GM10266 (cell line): ENCODE data around the gene TNFRSF1B.

Experiments used
- DNase-seq: peaks from one replicate; pipeline ENCODE4 v3.0.0; 2012; ENCODE audit errors: extremely low spot score
- CTCF ChIP-seq: IDR thresholded peaks from 2 replicates; pipeline ENCODE4 v1.5.1; 2012; ENCODE audit warnings: mild to moderate bottlenecking, low read depth; ENCODE audit not compliant: control insufficient read depth, insufficient read depth; ENCODE audit errors: missing control alignments

Gene TNFRSF1B

GRCh38 chr1:12147201-12147701, 19.5 kb upstream of the TNFRSF1B start:
- no peak for DNase-seq
- TF ChIP-seq CTCF, result no peak

GRCh38 chr1:12148160-12148957, 18.4 kb upstream of the TNFRSF1B start:
- DNase-seq, result no peak
- no peak for TF ChIP-seq CTCF

- peak; percentile 69 for DNase-seq
- TF ChIP-seq CTCF, result no peak
Observed at GRCh38 chr1:12148958-12149790, 17.6 kb upstream of the TNFRSF1B start.

GRCh38 chr1:12149791-12150175, 17.0 kb upstream of the TNFRSF1B start:
- TF ChIP-seq CTCF, result no peak

GRCh38 chr1:12150456-12151200, 16.2 kb upstream of the TNFRSF1B start:
- no peak for TF ChIP-seq CTCF
- no peak for DNase-seq

More at GRCh38 chr1:12149791-12150175, 17.0 kb upstream of the TNFRSF1B start:
- no peak for DNase-seq

GRCh38 chr1:12151465-12151864, 15.3 kb upstream of the TNFRSF1B start:
- DNase-seq, result no peak
- TF ChIP-seq CTCF, result no peak
